Pancreas (tissue), 10 donors: ENCODE measurements around the gene PARVG. TPM values are rescaled to one million over a fixed set of nuclear protein-coding genes. Genes with fewer than 3 reads are reported as not detected.
"Not testable (repeated sequence)": the region's sequence is repeated elsewhere in the genome, so short reads cannot be mapped to it uniquely, and the experiment has no call there.

Experiments
- ATAC-seq, 4 donors: fragments of 200-7000 bp; cut with Tn5 transposase; one replicate each; pipeline versions ENCODE4 v1.8.0 to v1.9.1; 2020; ENCODE audit warnings: mild to moderate bottlenecking in 4 of 4, moderate library complexity in 4 of 4
- DNase-seq, 6 donors: peaks; one replicate each; pipeline ENCODE4 v3.0.0-alpha.2; 2020
- FAIRE-seq: peaks from 2 replicates; lab custom pipeline; 2012; peaks lifted over from hg19 to GRCh38; lab: Jason Lieb, UNC
- H3K27ac ChIP-seq, 4 donors: fragments of 200-600 bp; sonication (generic); 1 replicate in 3 of 4; 2 replicates in 1 of 4; pipeline versions ENCODE4 v1.5.0 to v1.8.0; 2020
- H3K27me3 ChIP-seq, 4 donors: fragments of 200-600 bp; one replicate each; pipeline ENCODE4 v1.8.0; 2021
- H3K36me3 ChIP-seq, 3 donors: fragments of 200-600 bp; sonication (generic) in 1 of 3; one replicate each; pipeline versions ENCODE4 v1.5.0 to v1.8.0; 2020 to 2021
- H3K4me1 ChIP-seq, 3 donors: fragments of 200-600 bp; one replicate each; pipeline ENCODE4 v1.8.0; 2021
- H3K4me3 ChIP-seq, 4 donors: fragments of 200-600 bp; sonication (generic) in 2 of 4; one replicate each; pipeline versions ENCODE4 v1.5.0 to v1.8.0; 2020 to 2021
- H3K9me3 ChIP-seq, 4 donors: fragments of 200-600 bp; one replicate each; pipeline ENCODE4 v1.8.0; 2021
- WGBS, 2 donors: extraction: QIAGEN DNeasy Blood & Tissue Kit; methylation state at CpG; one replicate each; pipeline ENCODE4 v1.1.7; 2013; 5-methylcytosine and 5-hydroxymethylcytosine counted together
- intact Hi-C, 3 donors: fragments of 100-400 bp; cut with DNase I; formaldehyde crosslinking; loops; one replicate each; pipeline versions ENCODE4 v1.11.1 to v1.14.2; 2022
- polyA plus RNA-seq, 2 donors: library from polyadenylated mRNA; stranded (reverse); fragments of 200-250 nt; gene quantifications; one replicate each; pipeline ENCODE4 v1.2.3, GENCODE V29; 2013
- total RNA-seq, 6 donors: library from RNA; stranded (reverse); fragmentation: NEBNext Ultra II Directional in 4 of 6; extraction: Animal tissue kit (Norgen Biotek cat#: 25700) in 4 of 6; gene quantifications; one replicate each; pipeline versions ENCODE4 v1.2.1 to v1.2.4, GENCODE V29; 2021 to 2023
- TF ChIP-seq, protein P1 (sequence below), 4 donors: fragments of 200-600 bp; sonication (generic) in 3 of 4; IDR thresholded peaks; one replicate each; pipeline versions ENCODE4 v1.5.0 to v1.8.0; 2021; ENCODE audit warnings: antibody characterized with exemption in 4 of 4
- donor health status: healthy with polysubstance abuse.
- donor health status: DM: no; HTN: no; CAD: no; lungs with moderate emphysema.
- donor health status: DM: no; HTN: no; CAD: no.
- donor health status: control.
- donor health status: control.
- donor health status: Bipolar disorder and iron deficiency.
- donor health status: DM: yes; HTN: yes; CAD: no.
- donor health status: DM: no; HTN: no; CAD: no.
- donor health status: DM: no; HTN: no; CAD: no.
- donor health status: DM: yes; HTN: yes; CAD: no.

Gene PARVG
- total and polyA plus RNA-seq, 8 donors: 1.1 to 17.0 (median 3.2) TPM

GRCh38 chr22:44225091-44225689 lies 44.5 kb downstream of the PARVG start:
- Histone ChIP-seq H3K27me3 (no peaks in the 10 kb centered on the region), H3K4me3 (no peak overlapping the region), H3K36me3 (no peaks in the 10 kb centered on the region), H3K9me3 (no peaks in the 10 kb centered on the region), H3K27ac (no peak overlapping the region), H3K4me1 (no peaks in the 10 kb centered on the region)
- TF ChIP-seq, protein P1, sequence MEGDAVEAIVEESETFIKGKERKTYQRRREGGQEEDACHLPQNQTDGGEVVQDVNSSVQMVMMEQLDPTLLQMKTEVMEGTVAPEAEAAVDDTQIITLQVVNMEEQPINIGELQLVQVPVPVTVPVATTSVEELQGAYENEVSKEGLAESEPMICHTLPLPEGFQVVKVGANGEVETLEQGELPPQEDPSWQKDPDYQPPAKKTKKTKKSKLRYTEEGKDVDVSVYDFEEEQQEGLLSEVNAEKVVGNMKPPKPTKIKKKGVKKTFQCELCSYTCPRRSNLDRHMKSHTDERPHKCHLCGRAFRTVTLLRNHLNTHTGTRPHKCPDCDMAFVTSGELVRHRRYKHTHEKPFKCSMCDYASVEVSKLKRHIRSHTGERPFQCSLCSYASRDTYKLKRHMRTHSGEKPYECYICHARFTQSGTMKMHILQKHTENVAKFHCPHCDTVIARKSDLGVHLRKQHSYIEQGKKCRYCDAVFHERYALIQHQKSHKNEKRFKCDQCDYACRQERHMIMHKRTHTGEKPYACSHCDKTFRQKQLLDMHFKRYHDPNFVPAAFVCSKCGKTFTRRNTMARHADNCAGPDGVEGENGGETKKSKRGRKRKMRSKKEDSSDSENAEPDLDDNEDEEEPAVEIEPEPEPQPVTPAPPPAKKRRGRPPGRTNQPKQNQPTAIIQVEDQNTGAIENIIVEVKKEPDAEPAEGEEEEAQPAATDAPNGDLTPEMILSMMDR (IDR thresholded peaks at IDR 0.05): no peak
- FAIRE-seq (no peak), DNase-seq (no peak), ATAC-seq (no peak)
- WGBS, 2 donors: 43 to 53% methylated on average over 10 to 11 of the region's 11 CpGs
- intact Hi-C loops: no loop called here

DNA sequence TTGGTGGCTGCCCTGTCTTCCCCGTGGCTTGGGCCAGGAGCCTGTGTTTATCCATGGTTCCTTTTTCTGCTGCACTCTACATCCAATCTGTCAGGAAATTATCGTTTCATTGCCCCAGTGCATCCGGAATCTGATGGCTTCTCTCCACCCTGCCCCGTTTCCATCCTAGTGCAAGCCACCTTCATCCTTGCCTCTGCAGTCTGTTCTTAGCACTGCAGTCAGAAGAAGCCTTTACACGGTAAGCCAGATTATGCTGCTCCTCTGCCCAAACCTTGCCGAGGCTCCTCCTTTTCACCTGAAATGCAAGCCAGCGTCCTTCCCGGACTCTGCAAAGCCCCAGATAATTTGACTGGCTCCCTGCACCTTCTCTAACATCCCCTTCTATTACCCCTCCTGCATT lies 45.1 kb downstream of the PARVG start:
- Histone ChIP-seq H3K36me3 (no peaks in the 10 kb centered on the region), H3K4me1 (no peaks in the 10 kb centered on the region), H3K9me3 (no peaks in the 10 kb centered on the region), H3K27me3 (no peaks in the 10 kb centered on the region), H3K4me3 (no peak overlapping the region), H3K27ac (no peak overlapping the region)
- WGBS, 2 donors: 53 to 65% methylated on average over 8 of the region's 8 CpGs
- intact Hi-C loops: no loop called here
- ATAC-seq (no peak), DNase-seq (no peak), FAIRE-seq (no peak)
- TF ChIP-seq, protein P1 (IDR thresholded peaks at IDR 0.05): no peak

GRCh38 chr22:44229331-44229730 lies 48.6 kb downstream of the PARVG start:
- no peak for FAIRE-seq
- Histone ChIP-seq H3K27me3 (no peaks in the 10 kb centered on the region), H3K4me3 (no peak overlapping the region), H3K27ac (no peak overlapping the region), H3K9me3 (no peaks in the 10 kb centered on the region), H3K36me3 (no peaks in the 10 kb centered on the region), H3K4me1 (no peaks in the 10 kb centered on the region)
- 75 to 87% methylated on average over 3 of the region's 3 CpGs for WGBS, 2 donors
- no peak for DNase-seq
- TF ChIP-seq, protein P1 (IDR thresholded peaks at IDR 0.05): no peak
- intact Hi-C loops: no loop called here
- no peak for ATAC-seq

GRCh38 chr22:44229809-44230208 lies 49.1 kb downstream of the PARVG start:
- 63 to 84% methylated on average over 2 of the region's 2 CpGs for WGBS, 2 donors
- intact Hi-C loops: no loop called here
- Histone ChIP-seq H3K9me3 (no peaks in the 10 kb centered on the region), H3K36me3 (no peaks in the 10 kb centered on the region), H3K27me3 (no peaks in the 10 kb centered on the region), H3K4me3 (no peak overlapping the region), H3K4me1 (no peaks in the 10 kb centered on the region), H3K27ac (no peak overlapping the region)
- DNase-seq (no peak), ATAC-seq (no peak), FAIRE-seq (no peak)
- TF ChIP-seq, protein P1 (IDR thresholded peaks at IDR 0.05): no peak

- no peaks in the 10 kb centered on the region for H3K4me1 ChIP-seq
- WGBS, 2 donors: 56 to 59% methylated on average over 4 of the region's 4 CpGs
- DNase-seq (no peak), FAIRE-seq (no peak), ATAC-seq (no peak)
- no peaks in the 10 kb centered on the region for H3K36me3 ChIP-seq
- no peak overlapping the region for H3K4me3 ChIP-seq
- intact Hi-C loops: no loop called here
- no peaks in the 10 kb centered on the region for H3K27me3 ChIP-seq
- TF ChIP-seq, protein P1 (IDR thresholded peaks at IDR 0.05): no peak
- H3K27ac ChIP-seq: no peak overlapping the region
- H3K9me3 ChIP-seq: no peaks in the 10 kb centered on the region
Observed at GRCh38 chr22:44231233-44231632, 50.5 kb downstream of the PARVG start.

DNA sequence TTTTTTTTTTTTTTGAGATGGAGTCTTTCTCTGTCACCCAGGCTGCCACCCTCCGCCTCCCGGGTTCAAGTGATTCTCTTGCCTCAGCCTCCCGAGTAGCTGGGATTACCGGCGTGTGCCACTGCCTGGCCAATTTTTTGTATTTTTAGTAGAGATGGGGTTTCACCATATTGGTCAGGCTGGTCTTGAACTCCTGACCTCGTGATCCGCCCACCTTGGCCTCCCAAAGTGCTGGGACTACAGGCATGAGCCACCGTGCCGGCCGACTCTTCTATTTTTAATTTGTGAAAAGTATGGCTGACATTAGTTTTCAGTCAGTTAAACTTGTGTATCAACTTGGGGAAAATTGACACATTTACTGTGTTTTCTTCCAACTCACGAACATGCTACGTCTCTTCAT lies 53.6 kb downstream of the PARVG start:
- H3K27ac ChIP-seq, DNase-seq, H3K4me3 ChIP-seq, FAIRE-seq, H3K27me3 ChIP-seq, H3K4me1 ChIP-seq, intact Hi-C loops, ATAC-seq, H3K9me3 ChIP-seq, H3K36me3 ChIP-seq: not testable (repeated sequence)
- WGBS, 2 donors: 87 to 95% methylated on average over 12 of the region's 12 CpGs
